Kidney (tissue), 14 donors: ENCODE measurements around the gene SCIN. TPM values are rescaled to one million over a fixed set of nuclear protein-coding genes. Genes with fewer than 3 reads are reported as not detected.
"Not testable (repeated sequence)": the region's sequence is repeated elsewhere in the genome, so short reads cannot be mapped to it uniquely, and the experiment has no call there.

Experiments
- DNase-seq, 5 donors: peaks; one replicate each; pipeline ENCODE4 v3.0.0-alpha.2; 2013 to 2020
- FAIRE-seq: peaks from 2 replicates; lab custom pipeline; 2012; peaks lifted over from hg19 to GRCh38; lab: Jason Lieb, UNC
- H3K27ac ChIP-seq, 2 donors: one replicate each; pipeline ENCODE4 v1.7.0; 2013; ENCODE audit warnings: low read depth in 2 of 2, low read length in 2 of 2, inconsistent platforms in 1 of 2
- H3K27me3 ChIP-seq: one replicate; pipeline ENCODE4 v1.7.1; 2013; ENCODE audit warnings: low read length, inconsistent platforms; ENCODE audit not compliant: control insufficient read depth, insufficient read depth
- H3K36me3 ChIP-seq, 3 donors: one replicate each; pipeline versions ENCODE4 v1.7.0 to v1.7.1; 2013; ENCODE audit warnings: low read length in 3 of 3, control low read depth in 1 of 3, inconsistent platforms in 1 of 3; ENCODE audit not compliant: insufficient read depth in 3 of 3, control insufficient read depth in 2 of 3
- H3K4me1 ChIP-seq, 3 donors: one replicate each; pipeline versions ENCODE4 v1.7.0 to v1.7.1; 2013; ENCODE audit warnings: low read length in 3 of 3, inconsistent platforms in 1 of 3, low read depth in 1 of 3; ENCODE audit not compliant: control insufficient read depth in 2 of 3, insufficient read depth in 2 of 3
- H3K4me3 ChIP-seq, 3 donors: one replicate each; pipeline versions ENCODE4 v1.7.0 to v1.8.1; 2013; ENCODE audit warnings: low read length in 3 of 3, control low read depth in 1 of 3, inconsistent platforms in 1 of 3
- H3K9ac ChIP-seq, 3 donors: one replicate each; pipeline versions ENCODE4 v1.7.0 to v1.7.1; 2013; ENCODE audit warnings: low read length in 3 of 3, control low read depth in 1 of 3, inconsistent platforms in 1 of 3
- H3K9me3 ChIP-seq, 3 donors: one replicate each; pipeline versions ENCODE4 v1.7.0 to v1.7.1; 2013; ENCODE audit warnings: low read length in 3 of 3, control low read depth in 1 of 3, inconsistent platforms in 1 of 3; ENCODE audit not compliant: control insufficient read depth in 2 of 3, insufficient read depth in 1 of 3
- CTCF ChIP-seq: IDR thresholded peaks from 3 replicates; pipeline ENCODE4 v1.5.1; 2012; ENCODE audit warnings: mild to moderate bottlenecking, moderate library complexity, borderline replicate concordance; ENCODE audit not compliant: insufficient read depth; ENCODE audit errors: extremely low read depth
- intact Hi-C: fragments of 100-400 bp; cut with DNase I; formaldehyde crosslinking; loops from one replicate; pipeline ENCODE4 v1.11.1; 2022
- polyA plus RNA-seq: library from polyadenylated mRNA; stranded (reverse); fragments of 350-450 nt; fragmentation: Illumina TruSeq; extraction: RNeasy Lipid Tissue Mini Kit (QIAGEN cat#74804); gene quantifications from one replicate; pipeline ENCODE4 v1.2.3, GENCODE V29; 2014; ENCODE audit warnings: low read depth, low replicate concordance; ENCODE audit not compliant: insufficient read depth
- total RNA-seq: library from RNA; stranded (reverse); fragmentation: NEBNext Ultra II Directional; extraction: Animal tissue kit (Norgen Biotek cat#: 25700); gene quantifications from one replicate; pipeline ENCODE4 v1.2.1, GENCODE V29; 2021
- donor health status: control.
- donor health status: control.
- donor health status: control.
- donor health status: control.
- donor health status: control.
- donor health status: DM: yes; HTN: yes; CAD: no.
- donor health status: Normal renal cell carcinoma (clear cell type).

SCIN gene
- total and polyA plus RNA-seq, 2 donors from 2014 or later = 62.8 to 141 TPM

DNA sequence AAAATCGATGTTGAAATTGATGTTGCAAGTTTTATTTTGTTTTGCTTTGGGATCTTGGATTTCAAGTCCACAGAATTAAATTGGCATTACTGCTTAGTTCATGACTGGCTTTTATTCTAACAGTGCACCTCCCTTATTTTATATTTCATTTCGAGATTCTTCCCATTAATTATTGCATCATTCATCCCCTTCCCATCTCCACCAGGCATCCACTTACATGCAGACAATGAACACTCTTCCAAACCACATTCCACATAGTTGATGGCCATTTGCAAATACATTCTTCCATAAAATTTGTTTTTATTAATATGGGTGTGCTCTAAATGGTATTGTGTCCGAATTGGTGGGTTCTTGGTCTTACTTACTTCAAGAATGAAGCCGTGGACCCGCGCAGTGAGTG lies 15.6 kb upstream of the SCIN start:
- intact Hi-C loops = no loop called here
- Histone ChIP-seq H3K27ac (no peak overlapping the region), H3K4me1 (no peaks in the 10 kb centered on the region), H3K36me3 (no peaks in the 10 kb centered on the region), H3K4me3 (no peak overlapping the region), H3K9ac (no peak overlapping the region), H3K27me3 (no peaks in the 10 kb centered on the region), H3K9me3 (no peaks in the 10 kb centered on the region)
- no peak for TF ChIP-seq CTCF
- no peak for DNase-seq
- no peak for FAIRE-seq

- H3K27me3 ChIP-seq = not testable (repeated sequence)
Measured at GRCh38 chr7:12555695-12556094, 14.8 kb upstream of the SCIN start.

DNA sequence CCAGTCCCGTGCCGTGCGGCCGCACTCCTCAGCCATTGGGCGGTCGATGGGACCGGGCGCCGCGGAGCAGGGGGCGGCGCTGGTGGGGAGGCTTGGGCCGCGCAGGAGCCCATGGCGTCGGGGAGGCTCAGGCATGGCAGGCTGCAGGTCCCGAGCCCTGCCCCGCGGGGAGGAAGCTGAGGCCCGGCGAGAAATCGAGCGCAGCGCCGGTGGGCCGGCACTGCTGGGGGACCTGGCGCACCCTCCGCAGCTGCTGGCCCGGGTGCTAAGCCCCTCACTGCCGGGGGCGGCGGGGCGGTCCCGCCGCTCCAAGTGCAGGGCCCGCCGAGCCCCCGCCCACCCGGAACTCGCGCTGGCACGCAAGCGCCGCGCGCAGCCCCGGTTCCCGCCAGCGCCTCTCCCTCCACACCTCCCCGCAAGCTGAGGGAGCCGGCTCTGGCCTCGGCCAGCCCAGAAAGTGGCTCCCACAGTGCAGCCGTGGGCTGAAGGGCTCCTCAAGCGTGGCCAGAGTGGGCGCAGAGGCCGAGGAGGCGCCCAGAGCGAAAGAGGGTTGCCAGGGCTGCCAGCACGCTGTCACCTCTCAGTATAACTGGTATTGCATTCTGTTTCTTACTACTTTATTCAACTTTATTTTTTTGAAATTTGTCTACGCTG lies 14.3 kb upstream of the SCIN start:
- H3K27me3 ChIP-seq, FAIRE-seq, DNase-seq, intact Hi-C loops, H3K9me3 ChIP-seq, H3K4me1 ChIP-seq, H3K27ac ChIP-seq, H3K4me3 ChIP-seq, H3K9ac ChIP-seq, H3K36me3 ChIP-seq: not testable (repeated sequence)

More at GRCh38 chr7:12555695-12556094, 14.8 kb upstream of the SCIN start:
- H3K4me3 ChIP-seq, H3K36me3 ChIP-seq, H3K27ac ChIP-seq, intact Hi-C loops, DNase-seq, H3K4me1 ChIP-seq, H3K9ac ChIP-seq, H3K9me3 ChIP-seq, FAIRE-seq: not testable (repeated sequence)

DNA sequence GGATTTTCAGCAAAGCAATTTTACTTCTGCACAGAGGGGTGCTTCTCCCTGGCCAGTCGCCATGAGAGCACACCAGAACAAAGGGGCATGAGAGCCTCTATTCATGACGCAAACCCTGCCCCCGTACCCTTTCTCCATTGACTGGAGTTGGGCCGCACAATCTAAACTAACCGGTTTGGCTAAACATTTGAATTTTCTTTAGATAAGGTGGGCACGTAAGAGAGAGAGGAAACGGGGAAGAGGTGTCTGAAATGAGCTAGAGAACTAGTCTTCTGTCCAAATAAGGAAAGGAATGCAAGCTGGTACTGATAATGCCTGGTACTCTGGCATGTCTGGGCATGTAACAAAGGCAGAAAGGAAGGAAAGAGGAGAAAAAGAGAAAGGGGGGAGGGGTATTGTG lies 13.2 kb upstream of the SCIN start:
- Histone ChIP-seq H3K4me3 (no peak overlapping the region), H3K27me3 (no peaks in the 10 kb centered on the region), H3K4me1 (no peaks in the 10 kb centered on the region), H3K9me3 (no peaks in the 10 kb centered on the region), H3K36me3 (no peaks in the 10 kb centered on the region), H3K9ac (no peak overlapping the region), H3K27ac (no peak overlapping the region)
- intact Hi-C loops = no loop called here
- DNase-seq (peak in 1 of 5 donors; percentile 20), FAIRE-seq (no peak)
- no peak for TF ChIP-seq CTCF
